ENCODE results near the gene KBTBD12.

DNA sequence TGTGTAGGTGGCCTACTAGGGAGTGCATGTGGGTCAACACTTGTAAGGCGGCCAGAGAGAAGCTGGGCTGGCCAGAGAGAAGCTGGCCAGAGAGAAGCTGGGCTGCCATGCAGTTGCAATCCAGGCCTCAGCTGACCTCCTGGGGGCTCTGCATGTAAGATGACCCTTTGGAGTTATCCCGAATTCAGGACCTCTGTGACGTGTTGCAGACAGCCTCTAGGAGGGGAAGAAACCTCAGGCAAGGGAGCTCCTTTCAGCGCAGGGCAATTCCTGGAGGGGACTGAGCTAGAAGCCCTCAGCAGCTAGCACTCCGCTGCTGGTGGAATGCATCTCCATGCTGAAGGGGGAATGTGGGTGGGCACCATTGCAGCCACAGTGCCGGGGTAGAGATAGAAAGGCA lies 15.8 kb upstream of the KBTBD12 start:
- TF ChIP-seq EZH2 (IDR thresholded peaks at IDR 0.05), result no peak
- TF ChIP-seq POLR2AphosphoS5 (IDR thresholded peaks at IDR 0.05; ENCODE audit: borderline replicate concordance, low read depth, low read length), result no peak
- no peak for TF ChIP-seq FOXP2 (optimal IDR thresholded peaks at IDR 0.05; ENCODE audit: control extremely low read depth, extremely low read length, insufficient read depth)
